Fibroblast of lung (primary cell): ENCODE measurements around the gene MGAT3.

Source experiments
- EZH2 ChIP-seq: IDR thresholded peaks from 2 replicates; pipeline ENCODE4 v1.5.1; 2012; ENCODE audit warnings: low read length, control low read depth, mild to moderate bottlenecking; ENCODE audit errors: missing control alignments
- TF ChIP-seq, protein P1 (sequence below), 2 donors: IDR thresholded peaks in 1 of 2; conservative IDR thresholded peaks in 1 of 2; 1 replicate in 1 of 2; 2 replicates in 1 of 2; pipeline ENCODE4 v1.5.1; 2011 to 2012; ENCODE audit warnings: low read length in 2 of 2, control low read depth in 1 of 2, inconsistent platforms in 1 of 2, low read depth in 1 of 2, mild to moderate bottlenecking in 1 of 2

DNA sequence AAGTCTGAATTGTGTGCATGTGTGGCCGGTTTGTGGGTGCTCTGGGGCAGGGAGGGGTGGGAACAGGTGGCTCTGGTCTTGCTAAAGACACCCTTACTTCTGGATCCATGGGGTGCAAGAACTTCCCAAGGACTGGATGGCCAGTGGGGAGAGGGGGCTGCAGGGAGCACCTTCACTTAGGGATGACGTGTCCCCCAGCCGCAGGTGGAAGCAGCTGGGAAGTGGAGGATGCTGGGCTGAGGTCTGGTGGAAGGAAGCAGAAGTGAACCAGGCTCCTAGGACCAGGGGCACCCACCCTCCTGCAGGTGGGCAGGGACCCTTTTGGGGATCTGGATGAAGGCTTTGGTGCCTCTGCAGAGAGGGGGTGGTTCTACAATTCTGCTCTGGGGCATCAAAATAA, 35.4 kb downstream of the MGAT3 start:
- TF ChIP-seq, protein P1, sequence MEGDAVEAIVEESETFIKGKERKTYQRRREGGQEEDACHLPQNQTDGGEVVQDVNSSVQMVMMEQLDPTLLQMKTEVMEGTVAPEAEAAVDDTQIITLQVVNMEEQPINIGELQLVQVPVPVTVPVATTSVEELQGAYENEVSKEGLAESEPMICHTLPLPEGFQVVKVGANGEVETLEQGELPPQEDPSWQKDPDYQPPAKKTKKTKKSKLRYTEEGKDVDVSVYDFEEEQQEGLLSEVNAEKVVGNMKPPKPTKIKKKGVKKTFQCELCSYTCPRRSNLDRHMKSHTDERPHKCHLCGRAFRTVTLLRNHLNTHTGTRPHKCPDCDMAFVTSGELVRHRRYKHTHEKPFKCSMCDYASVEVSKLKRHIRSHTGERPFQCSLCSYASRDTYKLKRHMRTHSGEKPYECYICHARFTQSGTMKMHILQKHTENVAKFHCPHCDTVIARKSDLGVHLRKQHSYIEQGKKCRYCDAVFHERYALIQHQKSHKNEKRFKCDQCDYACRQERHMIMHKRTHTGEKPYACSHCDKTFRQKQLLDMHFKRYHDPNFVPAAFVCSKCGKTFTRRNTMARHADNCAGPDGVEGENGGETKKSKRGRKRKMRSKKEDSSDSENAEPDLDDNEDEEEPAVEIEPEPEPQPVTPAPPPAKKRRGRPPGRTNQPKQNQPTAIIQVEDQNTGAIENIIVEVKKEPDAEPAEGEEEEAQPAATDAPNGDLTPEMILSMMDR (conservative IDR thresholded peaks at IDR 0.05 in 1 of 2, IDR thresholded peaks at IDR 0.05 in 1 of 2; ENCODE audit: low read depth in 1 of 2, low read length in 2 of 2), result no peak
- no peak for TF ChIP-seq EZH2
